HepG2 (cell line): Measurements from ENCODE around the gene ZCCHC3. TPM values are rescaled to one million over a fixed set of nuclear protein-coding genes. Genes with fewer than 3 reads are reported as not detected.
A peak's percentile ranks its signal among the peaks of the same experiment; 100 is the strongest.

Experiments
- CREM ChIP-seq, 2 experiments: sonication (generic) in 1 of 2; formaldehyde crosslinking in 1 of 2; IDR thresholded peaks; 2 replicates each; pipeline versions ENCODE4 v1.4.0 to v1.6.1; 2016 to 2020; ENCODE audit warnings: antibody characterized with exemption in 1 of 2, mild to moderate bottlenecking in 1 of 2, missing genetic modification reagents in 1 of 2
- HMGA1 ChIP-seq: sonication (generic); formaldehyde crosslinking; conservative IDR thresholded peaks from 2 replicates; pipeline ENCODE4 v1.4.0; 2020; ENCODE audit warnings: missing genetic modification reagents
- MTF1 ChIP-seq: sonication (generic); formaldehyde crosslinking; IDR thresholded peaks from 2 replicates; pipeline ENCODE4 v1.5.0; 2020; ENCODE audit warnings: missing genetic modification reagents
- NFATC3 ChIP-seq: sonication (generic); formaldehyde crosslinking; IDR thresholded peaks from 2 replicates; pipeline ENCODE4 v1.5.1; 2020; ENCODE audit warnings: mild to moderate bottlenecking, missing genetic modification reagents
- NFKB2 ChIP-seq: sonication (generic); formaldehyde crosslinking; IDR thresholded peaks from 2 replicates; pipeline ENCODE4 v1.4.0; 2020; ENCODE audit warnings: missing genetic modification reagents, borderline replicate concordance
- SRF ChIP-seq: IDR thresholded peaks from 2 replicates; pipeline ENCODE4 v1.6.1; 2011; ENCODE audit warnings: mild to moderate bottlenecking, low read depth, low read length, moderate library complexity
- SRY ChIP-seq: sonication (generic); formaldehyde crosslinking; IDR thresholded peaks from 2 replicates; pipeline ENCODE4 v1.8.0; 2022; ENCODE audit warnings: mild to moderate bottlenecking, missing genetic modification reagents
- SSRP1 ChIP-seq: IDR thresholded peaks from 2 replicates; pipeline ENCODE4 v1.6.1; 2016; ENCODE audit warnings: control low read depth
- TEAD2 ChIP-seq: sonication (generic); formaldehyde crosslinking; IDR thresholded peaks from 2 replicates; pipeline ENCODE4 v1.9.0; 2021; ENCODE audit warnings: missing genetic modification reagents
- ZBTB3 ChIP-seq: sonication (generic); formaldehyde crosslinking; IDR thresholded peaks from 2 replicates; pipeline ENCODE4 v1.4.0; 2020; ENCODE audit warnings: low read depth, mild to moderate bottlenecking, moderate library complexity, missing genetic modification reagents, borderline replicate concordance
- ZEB1 ChIP-seq: IDR thresholded peaks from 2 replicates; pipeline ENCODE4 v1.6.1; 2012; ENCODE audit warnings: mild to moderate bottlenecking, low read depth, inconsistent platforms; ENCODE audit not compliant: insufficient replicate concordance
- ZIK1 ChIP-seq: sonication (generic); formaldehyde crosslinking; IDR thresholded peaks from 2 replicates; pipeline ENCODE4 v1.5.0; 2020; ENCODE audit warnings: mild to moderate bottlenecking, low read depth, missing genetic modification reagents, borderline replicate concordance
- ZKSCAN5 ChIP-seq: sonication (generic); formaldehyde crosslinking; IDR thresholded peaks from 2 replicates; pipeline ENCODE4 v1.5.1; 2020; ENCODE audit warnings: mild to moderate bottlenecking, missing genetic modification reagents
- ZNF138 ChIP-seq: sonication (generic); formaldehyde crosslinking; IDR thresholded peaks from 2 replicates; pipeline ENCODE4 v1.5.0; 2020; ENCODE audit warnings: mild to moderate bottlenecking, low read depth, missing genetic modification reagents
- ZNF225 ChIP-seq: sonication (generic); formaldehyde crosslinking; IDR thresholded peaks from 2 replicates; pipeline ENCODE4 v1.4.0; 2020; ENCODE audit warnings: mild to moderate bottlenecking, missing genetic modification reagents
- ZNF383 ChIP-seq: sonication (generic); formaldehyde crosslinking; IDR thresholded peaks from 2 replicates; pipeline ENCODE4 v1.4.0; 2020; ENCODE audit warnings: missing genetic modification reagents, mild to moderate bottlenecking, borderline replicate concordance
- ZNF552 ChIP-seq: sonication (generic); formaldehyde crosslinking; IDR thresholded peaks from 2 replicates; pipeline ENCODE4 v1.9.0; 2022; ENCODE audit warnings: missing genetic modification reagents, mild to moderate bottlenecking, borderline replicate concordance
- ZNF782 ChIP-seq: sonication (generic); formaldehyde crosslinking; IDR thresholded peaks from 2 replicates; pipeline ENCODE4 v1.4.0; 2020; ENCODE audit warnings: missing genetic modification reagents, mild to moderate bottlenecking, borderline replicate concordance
- polyA plus RNA-seq, 8 experiments: library from polyadenylated mRNA; depleted of rRNA in 3 of 8; stranded (reverse) in 7 of 8; unstranded in 1 of 8; fragments of >200 nt; fragmentation: Illumina TruSeq in 4 of 8; extraction: Trizol in 4 of 8; gene quantifications; 2 replicates each; pipeline versions ENCODE4 v1.2.1 to v1.2.3, GENCODE V29; 2011 to 2016; ENCODE audit warnings: low read depth in 4 of 8, missing spikeins in 1 of 8, mixed read lengths in 1 of 8; ENCODE audit not compliant: insufficient read depth in 1 of 8
- total RNA-seq, 5 experiments: library from RNA; depleted of rRNA; stranded (reverse); fragments of >200 nt; fragmentation: Illumina TruSeq; extraction: Trizol; gene quantifications; 2 replicates each; pipeline ENCODE4 v1.2.3, GENCODE V29; 2016; ENCODE audit warnings: low read depth in 1 of 5
- TF ChIP-seq, protein P1 (sequence below): IDR thresholded peaks from 2 replicates; pipeline ENCODE4 v1.6.1; 2016; ENCODE audit warnings: mild to moderate bottlenecking
- TF ChIP-seq, protein P2 (sequence below): sonication (generic); formaldehyde crosslinking; IDR thresholded peaks from 2 replicates; pipeline ENCODE4 v1.5.1; 2020; ENCODE audit warnings: missing genetic modification reagents, mild to moderate bottlenecking, borderline replicate concordance
- TF ChIP-seq, protein P3 (sequence below): sonication (generic); formaldehyde crosslinking; IDR thresholded peaks from 2 replicates; pipeline ENCODE4 v1.8.1; 2023; ENCODE audit warnings: mild to moderate bottlenecking, missing genetic modification reagents, borderline replicate concordance
- TF ChIP-seq, protein P4 (sequence below): sonication (generic); formaldehyde crosslinking; IDR thresholded peaks from 2 replicates; pipeline ENCODE4 v1.8.0; 2022; ENCODE audit warnings: missing genetic modification reagents, mild to moderate bottlenecking, inconsistent platforms, borderline replicate concordance
- TF ChIP-seq, protein P5 (sequence below): IDR thresholded peaks from 2 replicates; pipeline ENCODE4 v1.6.1; 2016; ENCODE audit warnings: missing compliant biosample characterization, missing genetic modification reagents, borderline replicate concordance

ZCCHC3 gene
- total and polyA plus RNA-seq, 2 of the 13 experiments (the other 11 are each of a cell fraction or from before 2014, with no cell fraction given) = 46.6 to 63.0 TPM

DNA sequence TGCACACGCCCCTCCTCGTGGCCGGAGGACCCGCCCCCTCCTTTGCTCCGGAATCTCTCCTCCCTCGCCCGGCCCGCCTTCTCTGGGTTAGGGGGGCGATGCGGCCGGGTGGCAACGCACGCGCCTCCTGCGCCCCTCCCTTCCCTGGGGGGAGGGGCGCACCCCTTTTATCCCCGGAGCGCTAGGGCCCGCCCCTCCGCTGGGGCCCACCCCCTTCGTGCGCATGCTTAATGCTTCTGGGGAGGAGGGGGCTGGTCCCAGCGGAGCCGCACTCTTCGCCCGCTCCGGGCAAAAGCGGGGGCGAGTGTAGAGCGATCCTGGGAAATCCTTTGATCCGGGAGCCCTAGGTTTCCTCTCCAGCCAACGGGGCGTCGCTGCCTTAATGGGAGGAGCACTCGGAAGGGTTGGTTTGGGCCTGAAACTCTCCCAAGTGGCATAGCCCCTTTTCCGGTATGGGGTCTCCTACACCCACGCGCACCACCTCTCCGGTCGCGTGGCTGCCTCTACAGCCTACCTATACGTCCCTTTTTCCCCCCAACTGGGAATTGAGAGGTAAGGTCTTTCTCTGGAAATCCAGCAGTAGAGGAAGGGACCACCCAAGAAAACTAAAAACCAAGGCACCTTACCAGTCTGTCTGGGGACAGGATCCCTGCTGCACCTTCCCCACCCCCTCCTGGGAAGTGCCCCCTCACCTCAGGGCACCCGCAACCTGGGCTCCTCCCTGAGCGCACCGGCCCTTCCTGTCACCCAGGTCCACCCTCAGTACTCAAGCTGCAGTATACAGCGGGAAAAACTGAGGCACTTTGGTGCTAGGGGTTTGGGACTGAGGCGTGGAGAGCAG, 30.0 kb downstream of the ZCCHC3 start (continued):
- TF ChIP-seq, protein P1, sequence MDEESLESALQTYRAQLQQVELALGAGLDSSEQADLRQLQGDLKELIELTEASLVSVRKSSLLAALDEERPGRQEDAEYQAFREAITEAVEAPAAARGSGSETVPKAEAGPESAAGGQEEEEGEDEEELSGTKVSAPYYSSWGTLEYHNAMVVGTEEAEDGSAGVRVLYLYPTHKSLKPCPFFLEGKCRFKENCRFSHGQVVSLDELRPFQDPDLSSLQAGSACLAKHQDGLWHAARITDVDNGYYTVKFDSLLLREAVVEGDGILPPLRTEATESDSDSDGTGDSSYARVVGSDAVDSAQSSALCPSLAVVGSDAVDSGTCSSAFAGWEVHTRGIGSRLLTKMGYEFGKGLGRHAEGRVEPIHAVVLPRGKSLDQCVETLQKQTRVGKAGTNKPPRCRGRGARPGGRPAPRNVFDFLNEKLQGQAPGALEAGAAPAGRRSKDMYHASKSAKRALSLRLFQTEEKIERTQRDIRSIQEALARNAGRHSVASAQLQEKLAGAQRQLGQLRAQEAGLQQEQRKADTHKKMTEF (CRISPR knock-in tag) = peak; percentile 98
- TF ChIP-seq TEAD2 (CRISPR knock-in tag) = no peak
- TF ChIP-seq HMGA1 (CRISPR knock-in tag) = no peak
- peak; percentile 73 for TF ChIP-seq ZNF782 (CRISPR knock-in tag)
- no peak; the same call in 1 of the 2 replicates for TF ChIP-seq NFKB2 (CRISPR knock-in tag)
- TF ChIP-seq ZNF138 = no peak
- TF ChIP-seq CREM (IDR thresholded peaks at IDR 0.05) = peak; percentile 68; the same call in 1 of the 2 replicates
- no peak for TF ChIP-seq CREM (CRISPR knock-in tag; IDR thresholded peaks at IDR 0.05)
- TF ChIP-seq ZBTB3 (CRISPR knock-in tag) = no peak; the same call in 1 of the 2 replicates
- no peak; the same call in none of the 2 replicates for TF ChIP-seq NFATC3
- no peak for TF ChIP-seq ZKSCAN5 (CRISPR knock-in tag)
- TF ChIP-seq ZNF552 (CRISPR knock-in tag) = no peak
- TF ChIP-seq ZNF225 (CRISPR knock-in tag) = peak; percentile 68; the same call in 1 of the 2 replicates
- TF ChIP-seq, protein P2, sequence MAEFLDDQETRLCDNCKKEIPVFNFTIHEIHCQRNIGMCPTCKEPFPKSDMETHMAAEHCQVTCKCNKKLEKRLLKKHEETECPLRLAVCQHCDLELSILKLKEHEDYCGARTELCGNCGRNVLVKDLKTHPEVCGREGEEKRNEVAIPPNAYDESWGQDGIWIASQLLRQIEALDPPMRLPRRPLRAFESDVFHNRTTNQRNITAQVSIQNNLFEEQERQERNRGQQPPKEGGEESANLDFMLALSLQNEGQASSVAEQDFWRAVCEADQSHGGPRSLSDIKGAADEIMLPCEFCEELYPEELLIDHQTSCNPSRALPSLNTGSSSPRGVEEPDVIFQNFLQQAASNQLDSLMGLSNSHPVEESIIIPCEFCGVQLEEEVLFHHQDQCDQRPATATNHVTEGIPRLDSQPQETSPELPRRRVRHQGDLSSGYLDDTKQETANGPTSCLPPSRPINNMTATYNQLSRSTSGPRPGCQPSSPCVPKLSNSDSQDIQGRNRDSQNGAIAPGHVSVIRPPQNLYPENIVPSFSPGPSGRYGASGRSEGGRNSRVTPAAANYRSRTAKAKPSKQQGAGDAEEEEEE (CRISPR knock-in tag) = no peak
- 0 out of 2 replicates have a peak, but pooled peaks have one; percentile 59 for TF ChIP-seq SRY
- TF ChIP-seq, protein P3, sequence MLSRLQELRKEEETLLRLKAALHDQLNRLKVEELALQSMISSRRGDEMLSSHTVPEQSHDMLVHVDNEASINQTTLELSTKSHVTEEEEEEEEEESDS = peak; percentile 84; the same call in 1 of the 2 replicates
- peak; percentile 88; the same call in 1 of the 2 replicates for TF ChIP-seq MTF1 (CRISPR knock-in tag)
- no peak for TF ChIP-seq ZNF383 (CRISPR knock-in tag)
- TF ChIP-seq, protein P4, sequence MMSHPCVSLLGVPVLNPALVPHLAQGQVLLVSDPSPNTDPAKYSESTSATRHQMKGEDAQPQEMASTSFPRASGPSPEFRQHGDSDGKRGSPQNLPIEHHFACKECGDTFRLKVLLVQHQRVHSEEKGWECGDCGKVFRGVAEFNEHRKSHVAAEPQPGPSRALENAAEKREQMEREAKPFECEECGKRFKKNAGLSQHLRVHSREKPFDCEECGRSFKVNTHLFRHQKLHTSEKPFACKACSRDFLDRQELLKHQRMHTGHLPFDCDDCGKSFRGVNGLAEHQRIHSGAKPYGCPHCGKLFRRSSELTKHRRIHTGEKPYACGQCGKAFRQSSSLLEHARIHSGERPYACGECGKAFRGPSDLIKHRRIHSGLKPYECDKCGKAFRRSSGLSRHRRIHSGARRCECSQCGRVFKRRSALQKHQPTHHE (CRISPR knock-in tag) = no peak
- TF ChIP-seq ZEB1 = no peak
- TF ChIP-seq, protein P5, sequence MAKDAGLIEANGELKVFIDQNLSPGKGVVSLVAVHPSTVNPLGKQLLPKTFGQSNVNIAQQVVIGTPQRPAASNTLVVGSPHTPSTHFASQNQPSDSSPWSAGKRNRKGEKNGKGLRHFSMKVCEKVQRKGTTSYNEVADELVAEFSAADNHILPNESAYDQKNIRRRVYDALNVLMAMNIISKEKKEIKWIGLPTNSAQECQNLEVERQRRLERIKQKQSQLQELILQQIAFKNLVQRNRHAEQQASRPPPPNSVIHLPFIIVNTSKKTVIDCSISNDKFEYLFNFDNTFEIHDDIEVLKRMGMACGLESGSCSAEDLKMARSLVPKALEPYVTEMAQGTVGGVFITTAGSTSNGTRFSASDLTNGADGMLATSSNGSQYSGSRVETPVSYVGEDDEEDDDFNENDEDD (CRISPR knock-in tag) = peak; percentile 85; the same call in 1 of the 2 replicates
- peak; percentile 91; the same call in 1 of the 2 replicates for TF ChIP-seq ZIK1
- TF ChIP-seq SSRP1 (CRISPR knock-in tag) = peak; percentile 41; the same call in 1 of the 2 replicates
- peak; percentile 16; the same call in 1 of the 2 replicates for TF ChIP-seq SRF
